ENCODE data around the gene MRGPRD. TPM values are rescaled to one million over a fixed set of nuclear protein-coding genes. Genes with fewer than 3 reads are reported as not detected.
"Not testable (repeated sequence)": the region's sequence is repeated elsewhere in the genome, so short reads cannot be mapped to it uniquely, and the experiment has no call there.

The MRGPRD gene
- total RNA-seq, 2 experiments from 2014 or later = not detected

DNA sequence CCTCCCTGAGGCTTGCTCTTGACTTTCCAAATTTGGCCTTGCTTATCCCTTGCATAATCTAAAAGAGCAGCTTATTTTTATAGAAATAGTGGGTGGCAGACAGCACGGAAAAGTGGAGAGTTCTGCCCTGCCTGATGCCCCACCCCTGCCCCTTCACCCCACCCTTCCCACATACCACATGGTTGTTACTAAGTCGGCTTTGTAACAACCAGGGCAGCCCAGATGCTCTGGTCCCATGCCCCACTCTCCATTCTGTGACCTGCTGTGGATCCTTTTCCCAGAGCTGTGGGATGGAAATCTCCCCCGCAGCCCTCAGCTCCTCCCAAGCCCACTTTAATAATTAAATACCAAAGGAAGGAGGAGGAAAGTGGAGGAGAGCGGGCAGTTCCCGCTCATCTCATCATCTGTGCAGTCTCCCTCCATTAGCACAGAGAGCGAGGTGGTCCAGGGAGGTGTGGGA lies 21.4 kb upstream of the MRGPRD start:
- DNase-seq (no peak), ATAC-seq (no peak)
- Mint-ChIP-seq H3K4me1 (peaks cover 3% of the 10 kb centered on the region), H3K27ac (no peak overlapping the region), H3K9me3 (ENCODE audit: low read depth) (no peaks in the 10 kb centered on the region), H3K4me3 (no peak overlapping the region), H3K36me3 (no peaks in the 10 kb centered on the region), H3K27me3 (peaks cover 3% of the 10 kb centered on the region)
- CTCF ChIA-PET = no interaction called here

DNA sequence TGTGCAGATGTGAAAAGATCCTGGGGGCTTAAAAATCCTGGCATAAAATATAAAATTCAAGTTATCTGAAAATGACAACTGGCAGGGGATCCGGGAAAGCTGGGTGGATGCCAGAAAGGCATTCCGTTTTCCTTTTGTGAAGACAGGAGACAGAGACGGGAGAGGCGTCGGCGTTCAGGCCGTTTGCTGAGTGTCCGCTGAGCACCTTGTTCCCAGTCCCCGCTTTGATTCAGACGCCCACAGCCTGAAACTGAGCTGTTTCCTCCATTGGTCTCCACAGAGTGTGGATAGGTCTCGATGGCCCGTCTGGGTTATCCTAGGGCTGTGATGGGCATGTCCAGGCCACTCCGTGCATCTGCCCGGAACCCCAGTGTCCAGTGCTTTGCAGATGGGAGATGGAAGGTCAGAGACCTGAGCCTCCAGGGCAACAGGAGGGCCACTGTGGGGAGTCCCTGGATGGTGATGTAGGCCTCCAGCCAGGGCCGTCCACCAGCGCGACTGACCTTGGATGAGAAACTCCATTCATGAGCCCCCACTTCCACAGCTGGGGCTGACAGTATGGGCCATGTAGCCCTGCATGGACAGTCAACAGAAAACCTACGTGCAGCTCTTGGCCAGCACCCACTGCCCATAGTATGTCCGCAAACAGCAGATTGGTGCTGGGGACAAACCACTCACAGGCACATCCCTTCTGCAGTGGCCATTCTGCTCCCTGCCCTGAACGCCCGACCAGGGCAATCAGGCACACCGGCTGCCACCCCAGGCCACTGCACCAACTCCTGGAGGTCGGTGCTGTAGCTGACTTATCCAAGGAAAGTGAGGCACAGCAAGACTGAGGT lies 20.7 kb upstream of the MRGPRD start:
- Mint-ChIP-seq H3K27ac (no peak overlapping the region), H3K27me3 (peaks cover 3% of the 10 kb centered on the region), H3K4me1 (peaks cover 3% of the 10 kb centered on the region), H3K36me3 (no peaks in the 10 kb centered on the region), H3K4me3 (no peak overlapping the region), H3K9me3 (ENCODE audit: low read depth) (no peaks in the 10 kb centered on the region)
- DNase-seq (no peak), ATAC-seq (no peak)
- CTCF ChIA-PET = no interaction called here

GRCh38 chr11:69000831-69001242 lies 20.1 kb upstream of the MRGPRD start:
- peaks cover 3% of the 10 kb centered on the region for H3K27me3 Mint-ChIP-seq
- H3K9me3 Mint-ChIP-seq (ENCODE audit: low read depth) = no peaks in the 10 kb centered on the region
- no peaks in the 10 kb centered on the region for H3K36me3 Mint-ChIP-seq
- DNase-seq (no peak), ATAC-seq (no peak)
- H3K27ac Mint-ChIP-seq = no peak overlapping the region
- CTCF ChIA-PET = no interaction called here
- no peak overlapping the region for H3K4me3 Mint-ChIP-seq
- H3K4me1 Mint-ChIP-seq = peaks cover 3% of the 10 kb centered on the region

DNA sequence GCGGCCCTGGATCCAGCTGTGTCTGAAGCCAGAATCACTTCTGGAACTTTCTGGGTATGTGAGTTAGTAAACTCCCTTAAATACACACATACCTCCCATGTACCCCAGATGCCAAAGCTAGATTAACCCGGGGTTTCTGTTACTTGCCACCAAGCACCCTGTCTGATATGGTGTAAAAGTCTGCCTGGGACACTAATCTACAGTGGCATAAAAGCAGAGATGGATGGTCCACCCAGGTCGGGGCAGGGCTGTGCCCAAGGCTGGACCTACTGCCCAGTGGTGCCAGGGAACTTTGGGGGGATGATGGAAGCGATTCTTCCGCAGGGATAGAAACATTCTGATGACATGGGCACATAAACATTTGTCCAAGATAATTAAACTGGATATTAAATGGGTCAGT lies 19.6 kb upstream of the MRGPRD start:
- Mint-ChIP-seq H3K4me1 (peaks cover 3% of the 10 kb centered on the region), H3K27me3 (peaks cover 3% of the 10 kb centered on the region), H3K9me3 (ENCODE audit: low read depth) (no peaks in the 10 kb centered on the region), H3K27ac (no peak overlapping the region), H3K4me3 (no peak overlapping the region), H3K36me3 (no peaks in the 10 kb centered on the region)
- ATAC-seq (no peak), DNase-seq (no peak)
- CTCF ChIA-PET = no interaction called here

- not testable (repeated sequence) for H3K27me3 Mint-ChIP-seq, H3K4me1 Mint-ChIP-seq
Observed at GRCh38 chr11:68999748-69000355, 19.1 kb upstream of the MRGPRD start.

DNA sequence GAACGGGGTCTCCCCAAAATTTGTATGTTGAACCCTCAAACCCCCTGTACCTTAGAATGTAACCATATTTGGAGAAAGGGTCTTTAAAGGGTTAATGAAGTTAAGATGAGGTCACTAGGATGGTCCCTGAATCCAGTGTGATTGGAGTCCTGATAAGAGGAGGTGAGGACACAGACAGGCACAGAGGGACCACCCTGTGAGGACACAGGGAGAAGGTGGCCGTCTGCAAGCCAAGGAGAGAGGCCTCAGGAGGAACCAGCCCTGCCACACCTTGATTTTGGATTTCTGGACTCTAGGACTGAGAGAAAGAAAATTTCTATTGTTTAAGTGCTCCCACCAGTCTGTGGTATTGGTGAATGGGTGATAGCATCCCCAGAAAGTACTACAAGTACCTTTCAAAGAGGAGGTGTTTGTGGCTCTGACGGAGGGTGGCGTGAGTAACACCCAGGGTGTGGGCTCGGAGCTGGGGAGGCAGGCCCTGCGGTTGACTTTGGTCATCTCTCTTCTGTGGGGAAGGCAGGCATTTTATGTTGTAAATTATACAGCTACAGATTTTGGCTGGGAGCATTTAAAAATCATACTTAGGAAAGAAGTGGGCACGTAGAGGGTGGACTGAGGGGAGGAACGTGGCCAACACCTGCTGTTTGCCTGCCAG lies 18.4 kb upstream of the MRGPRD start:
- Mint-ChIP-seq H3K36me3 (no peaks in the 10 kb centered on the region), H3K4me3 (no peak overlapping the region), H3K9me3 (ENCODE audit: low read depth) (no peaks in the 10 kb centered on the region), H3K27ac (no peak overlapping the region), H3K27me3 (peaks cover 3% of the 10 kb centered on the region), H3K4me1 (peaks cover 3% of the 10 kb centered on the region)
- CTCF ChIA-PET = no interaction called here
- ATAC-seq (no peak), DNase-seq (no peak)

More at GRCh38 chr11:68999748-69000355, 19.1 kb upstream of the MRGPRD start:
- H3K9me3 Mint-ChIP-seq (ENCODE audit: low read depth); H3K36me3 Mint-ChIP-seq; ATAC-seq; CTCF ChIA-PET; DNase-seq; H3K4me3 Mint-ChIP-seq; H3K27ac Mint-ChIP-seq: not testable (repeated sequence)

DNA sequence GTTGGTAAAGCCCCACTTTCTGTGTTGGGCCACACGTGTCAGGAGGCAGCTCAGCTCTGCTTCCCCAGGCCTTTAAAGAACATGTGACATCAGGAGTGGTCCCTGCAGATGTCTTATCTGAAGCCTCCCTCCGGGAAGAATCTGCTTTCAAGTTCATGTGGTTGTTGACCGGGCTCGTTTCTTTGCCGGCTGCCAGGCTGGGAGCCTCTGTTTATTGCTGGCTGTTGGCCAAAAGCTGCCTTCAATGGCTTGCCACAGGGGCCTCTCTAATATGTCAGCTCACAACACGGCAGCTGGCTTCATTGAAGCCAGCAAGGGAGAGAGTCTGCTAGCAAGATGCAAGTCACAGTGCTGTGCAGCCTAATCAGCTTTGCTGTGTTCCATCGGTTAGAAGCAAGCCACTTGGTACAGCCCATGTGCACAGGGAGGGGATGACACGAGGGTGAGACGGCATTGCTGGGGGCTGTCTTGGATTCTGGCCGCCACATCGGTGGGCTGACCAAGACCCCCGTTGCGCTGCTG lies 17.7 kb upstream of the MRGPRD start:
- CTCF ChIA-PET = no interaction called here
- H3K27me3 Mint-ChIP-seq = peaks cover 7% of the 10 kb centered on the region
- DNase-seq = no peak

GRCh38 chr11:68997995-68998348 lies 17.2 kb upstream of the MRGPRD start:
- H3K4me1 Mint-ChIP-seq = peaks cover 3% of the 10 kb centered on the region
- DNase-seq (no peak), ATAC-seq (no peak)
- no peaks in the 10 kb centered on the region for H3K36me3 Mint-ChIP-seq
- no peak overlapping the region for H3K4me3 Mint-ChIP-seq
- CTCF ChIA-PET = no interaction called here
- H3K27me3 Mint-ChIP-seq = peaks cover 7% of the 10 kb centered on the region
- H3K9me3 Mint-ChIP-seq (ENCODE audit: low read depth) = no peaks in the 10 kb centered on the region
- no peak overlapping the region for H3K27ac Mint-ChIP-seq

More for the DNA sequence above, 17.7 kb upstream of the MRGPRD start:
- ATAC-seq = no peak
- Mint-ChIP-seq H3K4me3 (no peak overlapping the region), H3K9me3 (ENCODE audit: low read depth) (no peaks in the 10 kb centered on the region), H3K4me1 (peaks cover 3% of the 10 kb centered on the region), H3K27ac (no peak overlapping the region), H3K36me3 (no peaks in the 10 kb centered on the region)

DNA sequence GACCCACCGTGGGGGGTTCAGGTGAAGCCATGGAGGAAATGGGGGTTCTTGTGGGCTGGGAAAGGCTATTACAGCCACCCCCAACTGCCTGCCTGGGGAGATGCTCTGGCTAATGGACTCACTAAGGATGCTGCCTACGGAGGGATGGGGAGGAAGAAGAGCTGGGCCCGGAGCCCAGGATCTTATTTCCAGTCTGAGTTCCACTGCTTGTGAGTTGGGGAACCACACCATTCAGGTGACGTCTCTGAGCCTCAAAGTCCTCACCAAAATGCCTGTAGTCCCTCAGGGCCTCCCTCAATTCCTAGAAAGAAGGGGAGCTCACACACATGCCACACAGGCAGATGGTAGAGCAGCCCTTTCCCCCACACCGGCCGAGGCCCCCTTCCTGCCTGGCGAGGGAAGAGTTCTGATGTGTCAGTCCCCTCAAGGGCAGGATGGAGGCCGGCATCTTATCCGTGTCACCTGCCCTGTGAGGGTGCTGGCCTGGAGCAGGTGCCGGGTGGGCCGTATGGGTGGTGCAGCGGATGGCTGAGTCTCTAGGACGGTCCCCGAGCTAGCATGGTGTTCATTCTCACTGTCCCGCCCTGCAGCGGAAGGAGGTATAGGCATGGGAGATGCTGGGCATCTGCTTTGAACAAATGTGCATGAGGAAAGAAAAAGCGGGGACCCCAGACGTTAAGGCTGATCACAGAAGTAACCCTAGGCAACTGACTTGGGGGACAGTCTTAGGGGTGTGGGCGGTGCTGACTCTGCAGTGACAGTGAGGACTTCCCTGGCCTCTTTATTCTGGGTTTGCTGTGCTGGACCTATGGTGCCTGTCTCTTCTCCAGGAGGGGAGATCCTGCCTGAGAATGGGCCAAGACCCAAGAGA lies 16.6 kb upstream of the MRGPRD start:
- Mint-ChIP-seq H3K4me1 (peaks cover 3% of the 10 kb centered on the region), H3K27ac (no peak overlapping the region)

GRCh38 chr11:68996376-68997123 lies 15.8 kb upstream of the MRGPRD start:
- H3K27ac Mint-ChIP-seq = no peak overlapping the region
- H3K9me3 Mint-ChIP-seq (ENCODE audit: low read depth) = no peaks in the 10 kb centered on the region
- H3K4me1 Mint-ChIP-seq = peaks cover 3% of the 10 kb centered on the region
- H3K27me3 Mint-ChIP-seq = peaks cover 9% of the 10 kb centered on the region
- no peak overlapping the region for H3K4me3 Mint-ChIP-seq
- DNase-seq (no peak), ATAC-seq (no peak)
- CTCF ChIA-PET = no interaction called here
- no peaks in the 10 kb centered on the region for H3K36me3 Mint-ChIP-seq

More for the DNA sequence above, 16.6 kb upstream of the MRGPRD start:
- Mint-ChIP-seq H3K27me3 (peaks cover 7% of the 10 kb centered on the region), H3K4me3 (no peak overlapping the region), H3K9me3 (ENCODE audit: low read depth) (no peaks in the 10 kb centered on the region), H3K36me3 (no peaks in the 10 kb centered on the region)
- CTCF ChIA-PET = no interaction called here
- DNase-seq (no peak), ATAC-seq (no peak)

DNA sequence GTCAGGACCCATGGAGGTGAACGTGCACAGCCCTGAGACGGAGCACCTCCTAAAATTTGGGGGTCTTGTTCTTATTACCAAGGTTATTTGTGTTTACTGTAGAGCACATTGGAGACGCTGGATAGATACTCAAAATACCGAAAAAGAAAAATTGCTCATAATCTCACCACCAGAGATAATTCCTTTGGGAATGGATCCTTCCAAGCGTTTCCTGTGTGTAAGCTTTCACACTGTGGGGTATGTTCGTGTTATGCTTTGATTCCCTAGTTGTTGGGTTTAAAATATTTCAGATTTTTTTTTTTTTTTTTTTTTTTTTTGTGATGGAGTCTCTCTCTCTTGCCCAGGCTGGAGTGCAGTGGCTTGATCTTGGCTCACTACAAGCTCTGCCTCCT lies 14.1 kb upstream of the MRGPRD start:
- Mint-ChIP-seq H3K9me3 (ENCODE audit: low read depth) (no peaks in the 10 kb centered on the region), H3K27me3 (peaks cover 12% of the 10 kb centered on the region), H3K4me3 (no peak overlapping the region), H3K4me1 (peaks cover 9% of the 10 kb centered on the region), H3K36me3 (no peaks in the 10 kb centered on the region), H3K27ac (no peak overlapping the region)
- DNase-seq (no peak), ATAC-seq (no peak)
- CTCF ChIA-PET = no interaction called here

GRCh38 chr11:68994161-68994893 lies 13.5 kb upstream of the MRGPRD start:
- CTCF ChIA-PET = interaction anchor here (0.6 kb wide), 1 partner anchor 461 kb away, joined by 3 read pairs; no protein-coding TSS in a partner anchor
- Mint-ChIP-seq H3K27ac (no peak overlapping the region), H3K9me3 (ENCODE audit: low read depth) (no peaks in the 10 kb centered on the region), H3K27me3 (peaks cover 13% of the 10 kb centered on the region), H3K36me3 (no peaks in the 10 kb centered on the region), H3K4me3 (no peak overlapping the region), H3K4me1 (peaks cover 6% of the 10 kb centered on the region)
- no peak for ATAC-seq
- DNase-seq = no peak
